Stimulated activated CD8-positive, alpha-beta memory T cell treated with anti-CD3 and anti-CD28 coated beads, Interleukin-4, amount 100 ng/mL, for 48 hours (primary cell): ENCODE measurements around the gene ZBTB20.

Source experiments
- DNase-seq: peaks from one replicate; pipeline ENCODE4 v3.0.0-alpha.2; 2020

The ZBTB20 gene

GRCh38 chr3:115018694-115019093 is 128.4 kb downstream of the ZBTB20 start:
- no peak for DNase-seq

GRCh38 chr3:115007966-115008365 is 139.1 kb downstream of the ZBTB20 start:
- DNase-seq = no peak

DNA sequence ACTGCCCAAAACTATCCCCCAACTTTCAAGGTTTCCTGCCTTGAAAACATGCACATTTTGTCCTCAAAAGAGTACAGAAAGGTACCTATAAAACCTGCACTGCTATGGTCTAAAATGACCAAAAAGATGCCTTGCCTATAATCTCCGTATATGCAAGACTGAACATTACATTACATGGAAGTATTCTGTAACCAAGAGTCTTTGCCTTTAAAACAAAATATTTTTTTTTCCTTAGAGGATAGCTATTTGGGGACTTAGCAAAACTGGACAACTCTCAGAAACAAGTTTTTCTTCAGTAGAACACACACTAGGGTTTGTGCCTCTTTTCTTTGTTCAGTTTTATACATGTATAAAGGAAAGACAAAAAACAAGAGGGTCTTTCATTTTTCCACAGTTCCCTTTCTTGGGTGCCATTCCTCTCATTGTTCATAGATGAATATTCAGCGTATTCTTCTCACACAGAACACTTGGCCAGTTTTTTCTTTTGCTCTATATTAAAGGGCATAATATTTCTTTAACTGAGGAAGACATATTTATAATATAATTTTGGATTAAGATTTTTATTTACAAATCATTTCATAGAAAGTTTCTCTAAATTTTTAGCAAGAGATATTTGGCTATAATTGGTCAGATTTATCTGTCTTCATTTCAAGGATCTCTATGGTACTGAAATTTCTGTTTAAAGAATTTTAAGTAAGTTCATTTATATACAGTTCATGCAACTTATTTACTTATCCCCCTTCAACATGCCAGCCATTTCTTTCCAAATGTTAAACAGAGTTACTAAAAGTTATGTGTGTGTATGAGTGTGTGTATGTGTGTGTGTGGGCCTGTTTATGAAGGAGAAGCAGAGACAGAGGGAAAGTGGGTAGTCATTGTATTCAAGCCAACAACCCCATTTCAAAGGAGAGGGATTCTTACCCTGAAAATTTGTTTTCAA is 142.6 kb downstream of the ZBTB20 start:
- DNase-seq = no peak

GRCh38 chr3:114998971-114999579 is 148.0 kb downstream of the ZBTB20 start:
- DNase-seq = no peak

- DNase-seq = no peak
Observed at GRCh38 chr3:114994554-114995341, 152.3 kb downstream of the ZBTB20 start.

- DNase-seq = no peak
Observed at GRCh38 chr3:114985776-114986175, 161.3 kb downstream of the ZBTB20 start.

GRCh38 chr3:114983248-114983647 is 163.8 kb downstream of the ZBTB20 start:
- no peak for DNase-seq

DNA sequence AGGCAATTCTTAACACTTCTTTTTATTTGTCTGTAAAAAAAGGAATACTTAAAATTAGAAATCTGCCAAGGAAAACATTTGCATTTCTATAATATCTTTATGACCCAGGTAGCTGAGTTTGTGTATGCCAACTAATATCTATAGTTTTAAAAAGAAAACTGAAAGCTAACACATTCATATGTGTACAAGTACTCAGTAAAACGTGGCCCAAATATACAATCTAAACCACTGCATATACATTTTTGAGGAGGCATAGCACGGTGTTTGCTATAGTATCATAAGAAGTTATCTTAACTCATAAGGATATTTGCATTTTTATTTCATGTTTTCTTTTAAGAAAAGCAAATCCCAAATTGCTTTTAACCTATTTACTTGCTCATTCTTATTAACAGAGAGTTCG is 172.7 kb downstream of the ZBTB20 start:
- no peak for DNase-seq

DNA sequence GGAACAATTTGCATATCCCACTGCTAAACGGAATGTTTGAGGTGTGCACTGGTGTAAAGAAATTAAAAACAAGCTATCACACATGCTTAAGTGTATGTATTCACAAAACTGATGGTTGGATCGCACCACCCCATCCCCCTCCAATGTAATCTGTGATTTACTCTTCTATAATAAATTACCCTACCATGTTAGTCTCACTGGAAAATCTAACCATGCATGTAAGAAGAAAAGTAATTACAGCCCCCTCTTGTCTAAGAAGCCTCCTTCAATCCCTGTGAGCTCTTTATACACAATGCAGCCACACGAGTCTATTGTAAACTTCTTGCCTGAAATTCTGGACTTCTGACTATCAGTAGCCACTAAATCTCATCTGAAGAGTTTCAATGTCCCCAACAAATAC is 173.6 kb downstream of the ZBTB20 start:
- no peak for DNase-seq

- DNase-seq = no peak
Observed at GRCh38 chr3:114967168-114967567, 179.9 kb downstream of the ZBTB20 start.

GRCh38 chr3:114962189-114962588 is 184.9 kb downstream of the ZBTB20 start:
- no peak for DNase-seq

DNA sequence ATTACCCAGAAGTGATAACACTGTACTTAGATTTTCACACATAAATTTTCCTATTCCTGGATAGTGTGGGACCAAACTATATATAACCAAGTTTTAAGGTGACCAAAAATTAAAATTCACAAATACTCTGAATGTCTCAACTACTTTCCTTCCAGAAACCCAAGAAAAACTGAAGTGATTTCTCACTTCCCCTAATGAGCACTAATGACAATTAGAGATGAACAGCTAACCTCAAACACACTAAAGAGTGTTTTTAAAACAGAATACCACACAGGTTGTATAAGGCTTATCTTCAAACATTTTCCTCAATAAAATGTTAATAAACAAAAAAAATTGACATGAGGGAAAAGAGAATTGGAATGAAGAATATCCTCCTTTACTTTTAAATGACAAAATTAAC is 188.2 kb downstream of the ZBTB20 start:
- no peak for DNase-seq

DNA sequence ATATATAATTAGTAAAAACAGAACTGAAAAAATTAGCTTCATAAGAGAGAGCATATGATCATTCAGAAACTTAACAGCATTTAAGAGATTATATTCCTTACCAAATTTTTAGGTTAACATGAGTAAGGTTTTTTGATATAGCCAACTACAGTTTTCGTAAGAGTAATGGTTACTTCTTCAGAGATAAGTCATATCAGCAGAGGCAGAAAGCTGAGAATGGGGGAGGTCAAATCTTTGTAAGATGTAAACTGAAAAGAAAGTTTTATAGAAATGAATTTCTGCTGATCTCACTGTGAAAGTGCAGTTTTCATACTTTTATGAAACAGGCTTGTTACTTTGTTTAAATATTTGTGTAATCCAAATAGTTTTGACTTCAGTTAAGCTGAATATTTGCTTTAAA is 193.3 kb downstream of the ZBTB20 start:
- DNase-seq = no peak

DNA sequence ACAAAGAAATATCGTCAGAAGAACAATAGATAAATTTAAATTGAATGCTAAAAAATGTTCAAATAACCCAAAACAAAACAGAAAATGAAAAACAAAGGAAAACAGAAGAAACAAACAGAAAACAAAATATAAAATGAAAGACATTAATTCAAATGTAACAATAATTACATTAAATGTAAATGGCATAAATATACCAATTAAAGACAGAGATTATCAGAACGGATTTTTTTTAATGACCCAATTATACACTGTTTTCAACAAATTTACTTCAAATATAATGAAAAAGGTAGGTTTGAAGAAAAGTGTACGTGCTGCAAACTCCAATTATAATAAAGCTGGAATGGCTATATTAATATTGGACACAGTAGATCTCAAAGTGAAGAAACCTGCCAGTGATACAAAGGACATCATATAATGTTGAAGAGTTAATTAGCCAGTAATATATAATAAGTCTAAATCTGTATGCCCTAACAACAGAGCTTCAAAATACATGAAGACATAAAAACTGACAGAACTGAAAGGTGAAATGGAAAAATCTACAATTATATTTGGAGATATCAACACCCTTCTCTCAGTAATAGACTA is 193.8 kb downstream of the ZBTB20 start:
- DNase-seq = no peak

DNA sequence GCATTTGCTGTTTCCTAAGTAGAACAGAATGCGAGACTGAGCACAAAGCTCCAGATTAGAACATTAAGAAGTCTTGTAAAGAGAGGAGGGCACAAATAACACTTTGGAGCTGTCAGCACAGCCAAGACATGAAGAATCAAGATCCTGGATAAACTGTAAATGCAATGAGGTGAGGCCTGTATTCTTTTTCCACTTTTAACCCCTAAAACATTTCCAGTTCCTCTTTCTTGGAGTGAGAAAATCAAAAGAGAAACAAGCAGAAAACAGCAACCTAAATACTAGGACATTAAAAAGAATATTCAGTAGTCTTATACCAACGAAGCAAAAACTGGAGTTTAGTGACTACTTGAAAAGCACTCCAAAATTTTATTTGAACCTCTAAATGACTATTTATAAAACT is 204.3 kb downstream of the ZBTB20 start:
- DNase-seq = no peak

GRCh38 chr3:114941626-114942309 is 205.3 kb downstream of the ZBTB20 start:
- no peak for DNase-seq

DNA sequence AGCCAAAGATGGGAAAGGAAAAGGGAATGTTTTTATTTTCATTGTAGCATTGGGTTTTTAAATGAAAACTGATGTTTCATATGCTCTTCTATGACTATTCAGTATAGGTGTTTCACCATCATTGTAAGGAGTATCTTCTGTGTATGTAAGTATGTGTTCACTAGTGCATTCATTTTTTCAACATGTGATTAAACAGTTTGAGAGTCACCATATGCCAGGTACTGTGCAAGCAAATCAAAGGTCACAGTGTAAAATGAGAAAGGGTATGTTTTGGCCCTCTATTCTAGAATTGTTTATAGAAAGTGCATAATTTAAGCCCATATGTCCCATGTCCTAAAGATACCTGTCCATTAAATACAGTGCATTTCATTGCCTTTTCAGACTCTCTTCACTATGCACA is 207.2 kb downstream of the ZBTB20 start:
- DNase-seq = no peak

DNA sequence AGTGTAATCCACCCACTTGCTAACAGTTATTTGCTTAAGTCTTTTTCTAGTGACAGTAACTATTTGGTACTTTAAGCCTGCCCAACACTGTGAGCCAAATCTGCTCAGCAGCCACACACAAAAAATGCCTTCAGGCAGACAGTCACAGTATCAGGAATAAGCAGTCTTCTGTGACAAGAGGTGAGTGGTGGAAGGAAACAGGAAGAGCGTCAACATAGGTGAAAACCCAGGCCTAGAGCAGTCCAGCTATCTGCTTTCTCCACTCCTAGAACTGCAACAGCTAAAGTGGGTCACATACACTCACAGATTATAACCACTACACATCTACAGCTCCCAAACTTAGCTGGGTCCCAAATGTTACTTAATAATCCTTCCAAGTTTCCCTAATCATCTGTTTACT is 213.7 kb downstream of the ZBTB20 start:
- DNase-seq = no peak

DNA sequence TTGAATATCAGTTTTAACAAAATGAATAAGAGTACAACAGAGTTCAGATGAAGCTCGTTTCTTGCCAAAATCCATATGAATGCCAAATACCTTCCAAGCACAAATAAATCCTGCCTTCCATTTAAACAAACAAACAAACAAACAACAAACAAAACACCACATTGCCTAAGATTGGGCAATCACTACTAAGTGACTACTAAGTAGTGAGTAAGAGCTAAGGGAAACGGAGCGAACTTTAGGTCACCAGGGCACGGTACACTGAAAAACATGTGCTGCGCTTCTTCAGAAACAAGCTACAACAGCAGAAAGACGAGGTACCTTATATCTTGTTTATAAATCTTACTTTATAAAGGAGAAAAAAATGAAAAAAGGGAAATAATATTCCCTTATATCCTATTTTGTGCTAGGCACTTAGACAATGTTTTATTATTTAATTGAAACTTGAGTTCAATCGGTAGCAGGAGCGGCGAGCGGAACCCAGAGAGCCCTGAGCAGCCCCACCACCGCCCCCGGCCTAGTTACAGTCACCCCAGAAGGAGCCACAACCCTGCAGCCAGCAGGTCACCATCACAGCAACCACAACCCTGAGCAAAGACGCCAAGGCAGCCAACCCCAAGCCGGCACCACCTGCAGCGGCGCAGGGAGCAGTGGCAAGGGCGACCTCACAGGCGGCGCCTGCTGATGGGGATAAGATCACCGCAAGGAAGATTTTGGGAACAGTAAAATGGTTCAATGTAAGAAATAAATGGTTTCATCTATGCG is 216.9 kb downstream of the ZBTB20 start:
- no peak for DNase-seq

GRCh38 chr3:114928989-114929640 is 218.0 kb downstream of the ZBTB20 start:
- DNase-seq = no peak

GRCh38 chr3:114904633-114905032 is 242.5 kb downstream of the ZBTB20 start:
- no peak for DNase-seq
